Psoas muscle (tissue), 8 donors: Measurements from ENCODE around the gene COA8. TPM values are rescaled to one million over a fixed set of nuclear protein-coding genes. Genes with fewer than 3 reads are reported as not detected.

Experiments
- ATAC-seq, 4 donors: fragments of 200-7000 bp; cut with Tn5 transposase; one replicate each; pipeline ENCODE4 v1.9.1; 2020; ENCODE audit warnings: moderate library complexity in 3 of 4, mild to moderate bottlenecking in 2 of 4
- DNase-seq, 2 donors: peaks; one replicate each; pipeline ENCODE4 v3.0.0-alpha.2; 2020
- H3K27ac ChIP-seq: fragments of 200-600 bp; one replicate; pipeline ENCODE4 v1.8.0; 2022
- H3K27me3 ChIP-seq, 3 donors: fragments of 200-600 bp in 1 of 3; one replicate each; pipeline versions ENCODE4 v1.6.1 to v1.8.0; 2013 to 2022; ENCODE audit warnings: low read length in 2 of 3, mild to moderate bottlenecking in 2 of 3, moderate library complexity in 1 of 3; ENCODE audit not compliant: insufficient read depth in 3 of 3
- H3K36me3 ChIP-seq, 2 donors: fragments of 200-600 bp in 1 of 2; one replicate each; pipeline versions ENCODE4 v1.6.1 to v1.8.0; 2013 to 2022; ENCODE audit warnings: low read depth in 1 of 2, mild to moderate bottlenecking in 1 of 2, moderate library complexity in 1 of 2; ENCODE audit not compliant: insufficient read depth in 1 of 2
- H3K4me1 ChIP-seq: fragments of 200-600 bp; one replicate; pipeline ENCODE4 v1.8.0; 2022
- H3K4me3 ChIP-seq: fragments of 200-600 bp; one replicate; pipeline ENCODE4 v1.8.0; 2022; ENCODE audit warnings: mild to moderate bottlenecking
- H3K9me3 ChIP-seq: fragments of 200-600 bp; one replicate; pipeline ENCODE4 v1.8.0; 2022
- WGBS, 3 donors: extraction: QIAGEN DNeasy Blood & Tissue Kit; methylation state at CpG; one replicate each; pipeline versions ENCODE4 v1.1.6 to v1.1.7; 2013; 5-methylcytosine and 5-hydroxymethylcytosine counted together
- intact Hi-C, 2 donors: fragments of 100-400 bp; cut with DNase I; formaldehyde crosslinking; loops; one replicate each; pipeline versions ENCODE4 v1.11.0 to v1.14.2; 2022
- polyA plus RNA-seq, 3 donors: library from polyadenylated mRNA; stranded (reverse); fragments of 200-250 nt; gene quantifications; one replicate each; pipeline ENCODE4 v1.2.3, GENCODE V29; 2013
- total RNA-seq, 4 donors: library from RNA; stranded (reverse); fragmentation: NEBNext Ultra II Directional in 2 of 4; extraction: Animal tissue kit (Norgen Biotek cat#: 25700) in 2 of 4; gene quantifications; one replicate each; pipeline versions ENCODE4 v1.2.1 to v1.2.4, GENCODE V29; 2021 to 2023
- TF ChIP-seq, protein P1 (sequence below): fragments of 200-600 bp; IDR thresholded peaks from one replicate; pipeline ENCODE4 v1.8.0; 2022; ENCODE audit warnings: antibody characterized with exemption
- donor health status: healthy with polysubstance abuse.
- donor health status: DM: no; HTN: no; CAD: no; lungs with moderate emphysema.
- donor health status: Bipolar disorder and iron deficiency.
- donor health status: healthy.
- donor health status: DM: yes; HTN: yes; CAD: no.
- donor health status: DM: no; HTN: no; CAD: no.
- donor health status: DM: no; HTN: no; CAD: no.
- donor health status: DM: yes; HTN: yes; CAD: no.

Gene COA8
- total and polyA plus RNA-seq, 7 donors = 73.6 to 171 (median 101) TPM

DNA sequence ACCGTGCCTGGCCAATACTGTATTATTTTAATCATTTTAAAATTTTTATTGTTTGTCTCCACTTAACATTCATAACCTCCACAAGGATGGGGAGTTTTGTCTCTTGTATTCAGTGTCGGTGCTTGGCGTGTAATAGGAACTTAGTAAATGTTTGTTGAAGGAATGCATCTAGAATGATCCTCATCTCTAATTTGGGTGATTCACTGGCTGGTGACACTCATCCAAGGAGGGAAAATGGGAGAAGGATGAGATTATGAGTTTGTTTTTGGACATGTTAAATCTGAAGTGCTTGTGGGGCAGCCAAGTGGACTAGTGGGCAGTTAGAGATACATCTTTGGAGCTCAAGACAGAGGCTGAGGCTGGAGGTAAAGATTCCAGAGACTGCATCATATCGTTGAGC is 71.4 kb downstream of the COA8 start:
- H3K4me1 ChIP-seq = peaks cover 59% of the 10 kb centered on the region
- TF ChIP-seq, protein P1, sequence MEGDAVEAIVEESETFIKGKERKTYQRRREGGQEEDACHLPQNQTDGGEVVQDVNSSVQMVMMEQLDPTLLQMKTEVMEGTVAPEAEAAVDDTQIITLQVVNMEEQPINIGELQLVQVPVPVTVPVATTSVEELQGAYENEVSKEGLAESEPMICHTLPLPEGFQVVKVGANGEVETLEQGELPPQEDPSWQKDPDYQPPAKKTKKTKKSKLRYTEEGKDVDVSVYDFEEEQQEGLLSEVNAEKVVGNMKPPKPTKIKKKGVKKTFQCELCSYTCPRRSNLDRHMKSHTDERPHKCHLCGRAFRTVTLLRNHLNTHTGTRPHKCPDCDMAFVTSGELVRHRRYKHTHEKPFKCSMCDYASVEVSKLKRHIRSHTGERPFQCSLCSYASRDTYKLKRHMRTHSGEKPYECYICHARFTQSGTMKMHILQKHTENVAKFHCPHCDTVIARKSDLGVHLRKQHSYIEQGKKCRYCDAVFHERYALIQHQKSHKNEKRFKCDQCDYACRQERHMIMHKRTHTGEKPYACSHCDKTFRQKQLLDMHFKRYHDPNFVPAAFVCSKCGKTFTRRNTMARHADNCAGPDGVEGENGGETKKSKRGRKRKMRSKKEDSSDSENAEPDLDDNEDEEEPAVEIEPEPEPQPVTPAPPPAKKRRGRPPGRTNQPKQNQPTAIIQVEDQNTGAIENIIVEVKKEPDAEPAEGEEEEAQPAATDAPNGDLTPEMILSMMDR = no peak

GRCh38 chr14:103638594-103638993 is 75.8 kb downstream of the COA8 start:
- intact Hi-C loops = no loop called here
- no peak for DNase-seq
- peaks cover 53% of the 10 kb centered on the region for H3K4me1 ChIP-seq
- H3K27ac ChIP-seq = no peak overlapping the region
- no peak overlapping the region for H3K4me3 ChIP-seq
- H3K36me3 ChIP-seq = peaks cover 0 to 4% of the 10 kb centered on the region in 2 donors
- no peaks in the 10 kb centered on the region for H3K9me3 ChIP-seq
- ATAC-seq = peak in 1 of 4 donors; percentile 19
- TF ChIP-seq, protein P1 = no peak
- WGBS, 3 donors = 90 to 97% (median 95%) methylated on average over 3 of the region's 3 CpGs
- no peaks in the 10 kb centered on the region for H3K27me3 ChIP-seq

More for the DNA sequence above, 71.4 kb downstream of the COA8 start:
- DNase-seq (no peak), ATAC-seq (no peak)
- Histone ChIP-seq H3K36me3 (peaks cover 0 to 19% of the 10 kb centered on the region in 2 donors), H3K27ac (peak overlapping the region; percentile 24), H3K27me3 (no peaks in the 10 kb centered on the region), H3K4me3 (no peak overlapping the region), H3K9me3 (no peaks in the 10 kb centered on the region)
- 32 to 73% (median 41%) methylated on average over 4 of the region's 4 CpGs for WGBS, 3 donors
- intact Hi-C loops = loop anchor here in 1 of 2 donors (5.0 kb wide), 1 partner anchor 63 kb away; no protein-coding TSS in a partner anchor

Other genes starting within 250 kb of the COA8 start
- 100 to 1,000 TPM; 222 to 535 (median 414) TPM for gene EIF5, start 228.7 kb upstream of the COA8 start, total RNA-seq
- 100 to 1,000 TPM; 163 to 381 (median 354) TPM for gene EIF5, start 228.7 kb upstream of the COA8 start, polyA plus RNA-seq
- 10 to 100 TPM; 56.0 to 75.9 (median 66.7) TPM for gene MARK3, start 177.5 kb upstream of the COA8 start, total RNA-seq
- gene MARK3, start 177.5 kb upstream of the COA8 start, polyA plus RNA-seq = 10 to 100 TPM; 46.1 to 89.2 (median 53.5) TPM
- 100 to 1,000 TPM in 1 of 4 donors, 10 to 100 TPM in 3; 19.5 to 116 (median 33.0) TPM for gene CKB, start 40.1 kb upstream of the COA8 start, total RNA-seq
- gene CKB, start 40.1 kb upstream of the COA8 start, polyA plus RNA-seq = 100 to 1,000 TPM in 1 of 3 donors, 10 to 100 TPM in 2; 21.2 to 383 (median 67.0) TPM
- gene TRMT61A, start 33.8 kb upstream of the COA8 start, total RNA-seq = 10 to 100 TPM in 1 of 4 donors, 1 to 10 TPM in 3; 6.5 to 12.7 (median 7.8) TPM
- 10 to 100 TPM; 13.1 to 29.5 (median 13.3) TPM for gene TRMT61A, start 33.8 kb upstream of the COA8 start, polyA plus RNA-seq
- 10 to 100 TPM; 15.4 to 29.5 (median 23.2) TPM for gene BAG5, start 303 bp upstream of the COA8 start, total RNA-seq
- gene BAG5, start 303 bp upstream of the COA8 start, polyA plus RNA-seq = 10 to 100 TPM in 2 of 3 donors, 1 to 10 TPM in 1; 8.7 to 25.4 (median 14.1) TPM
- 100 to 1,000 TPM; 126 to 190 (median 148) TPM for gene KLC1, start 66.3 kb downstream of the COA8 start, total RNA-seq
- 100 to 1,000 TPM in 2 of 3 donors, 10 to 100 TPM in 1; 86.4 to 256 (median 201) TPM for gene KLC1, start 66.3 kb downstream of the COA8 start, polyA plus RNA-seq
- gene XRCC3, start 152.5 kb downstream of the COA8 start, total RNA-seq = 1 to 10 TPM; 1.1 to 2.5 (median 1.4) TPM
- 1 to 10 TPM in 2 of 3 donors, under 1 TPM in 1; 1.00 to 2.5 (median 1.8) TPM for gene XRCC3, start 152.5 kb downstream of the COA8 start, polyA plus RNA-seq
- gene ZFYVE21, start 152.8 kb downstream of the COA8 start, total RNA-seq = 10 to 100 TPM; 14.3 to 27.1 (median 20.8) TPM
- gene ZFYVE21, start 152.8 kb downstream of the COA8 start, polyA plus RNA-seq = 10 to 100 TPM; 14.0 to 21.7 (median 16.9) TPM